Activated CD8-positive, alpha-beta memory T cell treated with anti-CD3 and anti-CD28 coated beads for 1 hour (primary cell): ENCODE results near the gene PRUNE2.

Experiments used
- DNase-seq, 2 donors: peaks; one replicate each; pipeline ENCODE4 v3.0.0-alpha.2; 2020; ENCODE audit warnings: low read depth in 1 of 2; ENCODE audit errors: extremely low read depth in 1 of 2

PRUNE2 gene

DNA sequence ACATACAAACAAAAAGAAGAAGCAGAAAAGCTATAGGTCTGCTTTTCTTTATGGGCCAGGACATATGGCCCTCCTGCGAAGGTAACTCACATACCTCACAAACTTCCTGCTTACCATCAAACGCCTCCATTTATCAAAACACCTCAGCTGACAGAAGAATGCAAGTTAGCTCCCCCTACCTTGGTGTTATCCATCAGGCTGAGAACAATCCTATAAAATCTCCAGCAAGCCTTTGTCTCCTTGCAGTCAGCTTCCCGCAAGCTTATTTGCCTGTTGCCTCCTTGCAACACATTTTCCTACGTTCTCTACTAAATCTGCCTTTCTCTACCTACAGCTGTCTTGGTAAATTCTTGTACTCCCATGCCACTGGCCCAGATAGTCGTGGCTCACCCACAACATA, 164.4 kb downstream of the PRUNE2 start:
- no peak for DNase-seq

DNA sequence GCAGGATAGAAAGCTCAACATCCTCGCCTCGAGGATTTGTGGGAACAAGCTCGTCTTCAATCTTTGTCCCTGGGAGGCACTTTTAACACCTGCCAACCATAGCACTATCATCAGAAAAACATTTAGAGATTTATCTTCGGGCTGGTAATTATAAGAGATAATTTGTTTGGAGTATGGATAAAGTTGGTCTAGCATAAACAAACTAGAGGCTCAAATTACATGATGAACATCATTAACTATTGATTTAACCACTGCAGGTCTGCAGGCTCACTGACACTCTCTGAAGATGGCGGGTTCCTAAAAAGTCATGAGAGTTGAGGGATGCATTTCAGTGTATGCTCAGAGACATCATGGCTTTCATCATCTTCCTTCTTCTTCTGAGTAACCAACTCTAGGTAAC, 167.5 kb downstream of the PRUNE2 start:
- no peak for DNase-seq

DNA sequence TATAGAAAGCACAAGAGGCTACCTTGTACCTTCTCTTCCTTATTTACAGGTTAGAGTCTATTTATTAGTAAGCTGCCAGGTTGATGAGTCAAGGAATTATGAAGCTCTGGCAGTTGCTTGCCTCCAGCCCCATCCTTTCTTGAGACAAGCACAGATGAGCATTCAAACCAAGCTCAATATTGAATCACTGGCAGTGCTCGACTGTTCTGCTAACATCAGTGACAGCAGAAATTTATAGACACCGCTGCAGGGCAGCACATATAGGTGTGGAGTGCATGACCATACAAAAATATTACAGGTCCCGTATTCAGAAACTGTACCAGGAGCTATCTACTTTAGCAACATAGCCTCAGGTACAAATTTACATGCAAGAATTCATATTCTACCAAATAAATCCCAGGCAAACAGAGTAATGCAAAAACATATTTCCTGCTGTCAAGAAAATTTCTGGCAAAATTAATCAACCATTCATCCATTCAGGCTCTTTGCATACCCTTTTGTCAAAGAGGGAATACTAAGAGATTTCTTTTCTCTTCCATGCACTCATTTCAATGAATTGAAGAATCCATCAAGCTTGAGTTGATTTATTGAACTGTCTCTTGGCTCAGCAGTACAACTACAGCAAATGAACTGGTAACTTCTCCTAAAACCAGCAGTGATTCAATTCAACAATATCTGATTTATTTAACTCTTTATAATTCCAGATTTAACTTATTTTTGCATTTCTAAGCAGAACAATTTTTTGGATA, 168.6 kb downstream of the PRUNE2 start:
- DNase-seq = no peak

DNA sequence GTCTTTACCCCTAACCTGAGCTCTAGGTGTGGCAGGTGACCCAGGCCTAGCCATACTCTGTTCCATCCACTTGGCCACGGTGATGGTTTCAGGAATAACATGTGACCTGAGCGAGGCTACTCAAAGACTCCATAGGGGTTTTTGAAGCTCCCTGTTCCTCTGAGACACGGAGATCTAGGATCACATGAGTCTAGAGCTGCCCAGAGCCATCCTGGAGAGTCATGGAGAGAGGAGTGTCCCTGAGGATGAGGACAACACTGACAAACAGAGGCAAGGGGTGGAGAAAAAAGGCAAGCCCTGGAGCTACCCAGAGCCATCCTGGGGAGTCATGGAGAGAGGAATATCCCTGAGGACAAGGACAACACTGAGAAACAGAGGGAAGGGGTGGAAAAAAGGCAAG, 171.2 kb downstream of the PRUNE2 start:
- no peak for DNase-seq

DNA sequence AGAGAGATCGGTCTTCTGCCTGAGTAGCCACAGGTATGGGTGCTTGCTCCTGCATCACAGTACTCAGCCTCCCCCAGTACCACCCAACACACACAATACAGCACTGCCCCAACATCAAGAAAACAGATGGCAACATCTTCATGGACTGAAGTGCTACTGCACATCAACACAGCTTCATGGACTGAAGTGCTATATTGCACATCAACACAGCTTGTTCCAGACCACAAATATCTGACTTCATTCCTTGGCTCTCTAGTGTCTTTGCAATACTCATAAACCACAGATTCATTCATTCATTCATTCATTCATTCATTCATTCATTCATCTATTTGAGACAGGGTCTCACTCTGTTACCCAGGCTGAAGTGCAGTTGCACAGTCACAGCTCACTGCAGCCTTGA, 172.8 kb downstream of the PRUNE2 start:
- DNase-seq = no peak

DNA sequence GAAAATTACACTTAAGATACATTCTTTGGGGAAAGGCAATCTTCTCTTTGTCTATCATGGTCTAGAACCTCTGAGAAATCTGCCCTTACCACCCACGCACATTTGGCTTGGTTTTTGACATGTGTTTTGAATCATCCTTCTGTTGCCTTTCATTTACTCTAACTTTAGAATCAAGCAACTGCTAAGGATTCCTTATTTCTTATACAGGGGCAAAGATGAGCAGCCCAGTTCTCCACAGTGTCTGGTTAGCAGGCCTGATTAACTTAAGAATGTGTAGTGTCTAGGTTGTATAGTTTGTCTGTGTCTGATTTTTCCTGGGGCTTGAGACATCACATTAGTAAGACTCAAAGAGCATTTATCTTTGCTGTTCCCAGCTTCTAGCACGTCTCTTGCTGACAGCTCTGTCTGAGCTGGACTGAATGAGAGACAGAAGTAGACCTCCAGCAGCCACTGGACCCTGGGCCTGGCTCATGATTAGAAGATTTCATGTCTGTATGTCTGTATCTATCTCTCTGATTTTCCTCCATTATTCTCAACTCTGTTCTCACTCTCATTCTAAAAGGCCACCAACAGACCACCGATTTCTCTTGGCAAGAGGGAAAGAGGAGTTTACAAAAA, 173.5 kb downstream of the PRUNE2 start:
- no peak for DNase-seq

DNA sequence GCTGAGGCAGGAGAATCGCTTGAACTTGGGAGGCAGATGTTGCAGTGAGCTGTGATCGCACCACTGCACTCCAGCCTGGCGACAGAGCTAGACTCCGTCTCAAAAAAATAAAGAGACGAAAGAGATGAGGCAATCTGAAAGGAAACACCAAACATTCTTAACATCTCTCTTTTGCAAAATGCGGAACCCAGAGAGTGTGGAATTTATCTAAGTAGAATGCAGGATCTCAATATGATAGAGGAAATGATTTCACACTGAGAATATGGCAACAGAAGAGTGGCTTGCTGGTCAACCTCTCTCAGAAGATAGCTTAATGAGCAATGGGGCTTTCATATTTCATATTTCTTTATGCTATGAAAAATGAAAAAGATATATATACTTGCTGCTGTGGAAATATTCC, 175.1 kb downstream of the PRUNE2 start:
- no peak for DNase-seq

DNA sequence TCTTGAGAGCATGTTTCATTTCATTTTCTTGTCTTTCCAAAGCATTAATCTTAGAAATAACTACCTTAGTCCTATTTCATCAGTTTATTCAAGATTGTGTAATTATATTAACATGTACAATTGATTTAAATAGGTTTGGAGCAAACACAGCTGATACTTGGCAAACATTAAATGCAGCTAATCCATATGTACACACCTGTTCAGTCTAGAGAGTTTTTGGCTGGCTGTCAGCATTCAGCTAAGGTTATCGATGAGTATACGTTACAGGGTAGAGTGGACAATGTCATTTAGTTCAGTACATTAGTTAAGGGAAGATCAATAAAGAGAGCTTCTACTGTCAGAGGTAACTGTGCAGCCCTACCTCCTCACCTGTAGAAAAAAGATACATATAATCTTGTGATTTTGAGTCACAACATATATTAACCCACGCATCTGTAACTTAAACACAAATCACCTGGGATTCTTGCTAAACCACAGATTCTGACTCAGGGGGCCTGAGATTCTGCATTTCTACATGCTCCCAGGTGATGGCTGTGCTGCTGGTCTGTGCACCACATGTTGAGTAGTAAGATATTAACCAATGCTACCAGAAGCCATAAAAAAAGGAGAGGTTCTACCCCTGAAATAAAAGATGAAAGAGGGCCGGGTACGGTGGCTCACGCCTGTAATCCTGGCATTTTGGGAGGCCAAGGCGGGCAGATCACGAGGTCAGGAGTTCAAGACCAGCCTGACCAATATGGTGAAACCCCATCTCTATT, 175.8 kb downstream of the PRUNE2 start:
- DNase-seq = no peak

DNA sequence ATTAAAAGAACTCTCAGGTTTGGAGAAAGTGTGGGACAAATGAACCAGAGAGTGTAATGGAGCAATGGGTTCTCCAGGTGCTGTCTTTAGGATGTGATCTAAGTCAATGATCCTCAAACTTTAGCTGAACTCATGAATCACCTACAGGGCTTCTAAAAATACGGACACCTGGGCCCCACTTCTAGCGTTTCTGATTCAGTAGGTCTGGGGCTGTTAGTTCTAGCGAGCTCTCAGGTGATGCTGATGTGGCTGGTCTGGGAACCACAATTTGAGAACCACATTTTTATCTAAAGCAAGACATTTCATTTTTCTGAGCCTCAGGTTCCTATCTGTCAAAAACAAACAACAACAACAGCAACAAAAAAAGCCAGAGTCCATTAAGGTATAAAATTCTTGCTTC, 176.8 kb downstream of the PRUNE2 start:
- DNase-seq = no peak

DNA sequence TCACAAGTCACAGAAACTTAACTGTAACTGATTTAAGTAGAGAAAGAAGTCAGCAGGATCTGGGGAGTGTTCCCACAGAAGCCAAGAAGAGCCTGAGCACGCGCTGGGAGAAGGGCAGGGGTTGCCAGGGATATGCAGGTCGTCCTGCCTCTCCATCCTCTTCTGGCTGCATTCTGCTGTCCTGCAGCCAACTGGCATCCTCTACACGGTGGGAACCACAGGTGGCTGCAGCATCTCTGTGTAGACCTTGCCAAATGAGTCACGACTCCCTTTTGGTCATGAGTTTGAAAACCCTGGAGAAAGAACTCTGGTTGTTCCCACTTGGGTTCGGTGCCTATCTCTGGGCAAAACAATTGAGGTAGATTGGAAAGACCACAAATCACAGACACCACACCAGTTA, 180.0 kb downstream of the PRUNE2 start:
- DNase-seq = no peak

DNA sequence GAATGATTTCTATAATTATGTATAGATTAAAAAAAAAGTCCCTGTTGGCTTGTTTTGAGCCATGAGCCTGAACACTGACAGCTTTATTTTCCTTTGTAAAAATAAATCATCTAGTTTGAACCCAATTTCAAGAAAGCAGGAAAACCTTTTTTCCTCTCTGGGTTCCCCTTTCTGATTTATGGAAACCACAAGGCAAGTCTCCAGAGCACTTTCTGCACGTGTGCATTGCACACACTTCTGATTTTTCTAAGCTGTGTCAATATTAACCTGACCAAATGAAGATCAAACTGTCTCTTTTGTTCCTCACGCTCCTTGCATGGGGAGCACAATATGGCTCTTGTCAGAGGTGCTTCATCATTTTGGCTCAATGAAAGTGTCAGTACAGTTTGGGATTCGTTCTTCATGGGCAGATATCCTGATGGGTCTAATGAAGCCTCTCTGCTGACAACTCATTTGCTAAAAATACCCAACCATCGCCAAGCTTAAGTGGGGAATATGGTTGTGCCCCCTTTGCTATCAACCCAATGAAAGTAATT, 180.8 kb downstream of the PRUNE2 start:
- DNase-seq = no peak

DNA sequence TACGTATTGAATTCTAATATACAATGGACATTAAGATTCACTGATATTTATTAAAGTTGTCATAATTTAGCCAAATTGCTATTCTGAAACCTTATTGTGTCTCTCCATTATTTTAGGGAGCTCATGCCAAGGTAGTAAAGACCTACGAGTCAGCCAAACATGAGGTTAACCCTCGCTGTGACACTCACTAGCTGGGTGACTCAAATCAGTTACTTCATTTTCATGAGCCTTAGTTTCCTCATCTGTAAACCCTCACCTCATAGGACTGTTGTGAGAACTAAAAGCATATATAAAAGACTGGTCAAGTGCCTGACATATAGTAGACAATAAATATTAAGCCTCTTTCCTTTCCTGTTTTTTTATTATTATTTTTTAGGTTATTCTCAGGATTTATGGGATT, 185.7 kb downstream of the PRUNE2 start:
- DNase-seq = no peak

DNA sequence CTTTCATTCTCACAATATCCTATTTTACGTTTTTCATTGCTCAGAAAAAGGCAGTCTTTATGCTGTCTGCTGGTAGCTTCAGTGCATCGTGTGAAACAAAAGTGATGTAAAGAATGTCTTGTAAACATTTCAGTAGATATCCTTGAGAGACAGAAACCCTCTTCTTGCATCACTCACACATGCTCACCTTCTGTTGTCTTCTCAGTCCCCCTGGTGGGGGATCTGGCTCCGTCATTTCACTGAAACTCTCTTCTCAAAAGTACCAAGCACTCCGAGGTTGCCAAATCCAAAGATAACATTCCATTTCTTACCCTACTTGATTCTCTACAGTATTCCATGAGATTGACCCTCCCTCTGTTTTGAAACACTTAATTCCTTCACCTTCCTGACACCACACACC, 187.7 kb downstream of the PRUNE2 start:
- no peak for DNase-seq

DNA sequence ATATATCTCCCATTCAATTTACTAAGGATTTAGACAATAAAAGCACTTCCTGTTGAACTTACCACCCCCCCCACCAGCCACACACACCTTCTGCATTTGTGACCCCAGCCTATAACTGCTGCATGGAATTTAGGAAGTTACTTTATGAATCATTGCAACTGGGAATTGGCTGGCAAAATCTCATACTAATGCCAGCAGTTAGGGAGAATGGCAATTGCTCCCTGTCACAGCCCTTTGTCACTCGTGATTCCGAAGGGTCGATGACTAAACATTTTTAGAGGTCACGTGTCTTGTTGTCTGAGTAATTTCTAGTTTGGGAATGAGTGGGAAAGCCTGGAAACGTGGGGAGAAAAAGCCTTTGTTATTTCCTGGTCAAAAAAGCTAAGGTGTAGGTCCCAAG, 188.3 kb downstream of the PRUNE2 start:
- DNase-seq = no peak

DNA sequence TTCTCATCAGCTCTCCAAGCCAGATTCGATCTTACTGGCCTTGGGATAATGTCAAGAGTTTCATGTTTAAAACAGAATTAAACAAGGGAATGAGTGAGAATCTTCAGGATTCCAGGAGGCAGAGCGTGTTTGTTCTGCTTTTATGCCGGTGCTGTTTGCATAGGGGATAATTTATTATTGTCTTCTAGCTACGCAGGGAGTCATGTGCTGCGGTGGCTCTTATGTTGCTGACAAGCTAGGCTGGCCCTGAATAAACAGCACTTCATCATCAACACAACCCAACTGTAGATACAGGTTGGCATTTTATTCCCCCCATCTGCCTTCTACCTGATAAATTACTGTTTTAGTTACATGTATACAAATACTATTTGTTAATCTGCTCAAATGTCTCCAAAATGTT, 188.7 kb downstream of the PRUNE2 start:
- DNase-seq = no peak

DNA sequence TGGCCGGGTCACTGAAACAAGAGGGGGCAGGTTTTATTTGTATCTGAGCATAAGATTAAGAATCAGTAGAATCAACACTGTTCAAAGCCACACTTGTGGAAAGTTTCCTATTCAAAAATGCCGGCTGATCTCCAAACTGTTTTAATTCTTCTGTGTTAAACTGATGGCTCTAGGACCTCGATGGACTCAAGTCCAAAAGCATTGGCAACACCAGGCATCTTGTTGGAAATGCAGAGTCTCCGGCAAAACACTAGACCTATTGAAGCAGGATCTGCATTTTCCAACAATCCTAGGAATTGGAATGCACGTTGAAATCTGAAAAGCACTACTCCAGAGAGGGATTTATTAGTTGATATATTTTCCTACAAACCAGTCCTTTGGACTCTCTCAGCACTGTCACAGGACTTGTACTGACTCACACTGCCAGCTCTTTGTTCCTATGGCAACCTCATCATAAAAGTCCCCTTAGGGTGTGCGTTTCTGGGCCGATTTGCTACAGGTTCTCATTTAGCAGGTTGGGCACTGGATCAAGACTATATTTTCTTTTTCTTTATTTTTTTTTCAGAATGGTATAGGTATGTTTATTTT, 189.7 kb downstream of the PRUNE2 start:
- no peak for DNase-seq

DNA sequence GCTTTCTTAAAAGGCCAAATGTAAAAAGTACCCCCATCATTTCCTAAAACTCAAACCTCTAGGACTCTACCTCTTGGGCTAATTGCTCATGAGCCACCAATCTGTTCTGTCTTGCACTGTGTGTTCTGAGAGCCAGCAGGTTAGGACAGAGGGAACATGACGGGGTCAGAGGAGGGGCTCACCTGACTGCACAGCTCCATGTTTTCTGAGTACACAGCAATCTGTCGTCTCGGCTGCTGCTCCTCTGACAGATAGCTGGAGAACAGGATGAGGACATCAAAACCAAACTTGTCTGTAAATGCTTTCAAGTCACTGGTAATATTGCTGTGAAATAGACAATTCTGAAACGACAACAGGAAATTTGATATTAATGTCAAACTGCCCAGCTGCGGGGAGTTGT, 192.5 kb downstream of the PRUNE2 start:
- no peak for DNase-seq

DNA sequence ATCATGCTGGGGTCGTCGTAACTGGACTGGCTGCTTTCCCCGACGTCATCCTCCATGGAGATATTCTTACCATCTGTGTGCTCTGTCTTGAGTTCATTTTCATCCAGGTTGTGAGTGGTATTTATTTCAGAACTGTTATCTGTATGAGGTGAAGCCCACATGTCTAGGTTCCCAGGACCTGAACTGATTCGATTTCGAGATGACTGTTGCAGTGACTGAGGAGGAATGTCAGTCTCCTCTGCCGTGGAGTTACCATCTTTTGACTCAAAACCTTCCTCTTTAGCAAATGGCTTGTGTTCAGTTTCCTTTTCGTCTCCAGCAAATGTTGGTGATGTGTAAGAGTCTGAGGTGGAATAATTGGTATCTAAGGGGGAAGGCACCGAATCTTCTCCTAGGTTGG, 196.9 kb downstream of the PRUNE2 start:
- DNase-seq = no peak

DNA sequence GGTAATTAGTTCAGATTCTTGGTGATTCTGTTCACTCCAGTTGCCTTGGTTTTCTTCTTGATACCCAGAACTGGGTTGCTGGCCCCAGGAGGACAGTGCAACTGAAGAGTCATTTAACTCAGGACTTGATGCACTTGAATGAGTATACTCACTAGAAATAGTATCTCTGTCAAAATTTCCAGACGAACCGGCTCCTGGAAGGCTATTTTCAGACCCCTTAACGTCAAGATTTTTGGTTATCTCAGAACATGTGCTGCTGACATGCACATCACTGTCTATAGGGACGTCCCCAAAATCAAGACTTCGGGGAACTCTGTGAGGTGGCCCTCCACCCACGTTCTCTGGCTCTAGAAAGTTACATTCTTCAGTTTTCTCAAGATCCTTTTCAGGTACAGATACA, 198.4 kb downstream of the PRUNE2 start:
- no peak for DNase-seq

DNA sequence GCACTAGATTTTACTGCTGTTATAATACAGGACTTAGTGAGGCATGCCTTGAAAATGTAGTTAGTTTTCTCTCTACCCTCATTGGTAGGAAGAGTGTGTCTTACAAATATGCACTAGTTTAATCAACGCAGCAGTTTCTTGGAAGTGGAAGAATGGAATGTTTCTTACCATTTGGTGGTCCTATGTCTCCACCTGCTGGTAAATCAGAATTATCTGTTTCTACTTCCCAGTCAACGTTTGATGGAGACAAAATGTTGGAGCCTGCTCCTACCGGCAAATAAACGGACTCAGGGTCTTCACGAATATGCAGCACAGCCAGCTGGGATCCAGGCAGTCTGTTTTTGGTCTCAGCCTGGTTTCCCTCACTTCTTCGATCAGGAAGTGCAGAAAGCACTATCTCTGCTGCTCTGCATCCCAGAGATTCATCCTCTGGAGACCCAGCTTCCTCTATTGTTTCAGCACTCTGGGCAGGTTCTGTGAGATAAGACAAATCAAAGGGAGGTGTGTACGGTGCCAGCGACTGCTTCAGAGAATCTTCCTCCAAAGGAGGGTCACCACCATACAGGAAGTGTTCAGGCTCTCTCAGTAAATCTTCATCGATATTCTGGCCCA, 201.2 kb downstream of the PRUNE2 start:
- DNase-seq = no peak

DNA sequence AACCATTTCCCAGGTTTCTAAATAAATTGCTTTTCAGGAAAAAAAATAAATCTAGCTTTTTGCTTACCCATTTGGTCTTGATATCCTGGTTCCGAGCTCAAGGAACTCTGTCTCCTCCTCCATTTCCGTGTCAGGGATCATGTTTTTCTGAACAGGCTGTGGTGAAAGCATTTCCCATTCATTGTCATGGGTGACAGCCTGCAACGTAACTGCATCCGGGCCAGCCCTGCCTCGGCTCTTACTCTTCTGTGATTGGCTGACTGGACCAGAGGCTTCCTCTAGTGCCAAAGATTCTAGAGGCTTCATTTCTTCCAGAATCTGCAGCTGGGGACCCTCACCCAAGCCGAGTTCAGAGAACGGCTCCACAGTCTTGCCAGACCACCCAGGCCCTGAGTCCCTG, 202.6 kb downstream of the PRUNE2 start:
- no peak for DNase-seq
